ENCODE data around the gene CCS. TPM values are rescaled to one million over a fixed set of nuclear protein-coding genes. Genes with fewer than 3 reads are reported as not detected.
"Not testable (repeated sequence)": the region's sequence is repeated elsewhere in the genome, so short reads cannot be mapped to it uniquely, and the experiment has no call there.

CCS gene
- 41.1 TPM for polyA plus RNA-seq (2013, experiment 1 of 2; ENCODE audit: insufficient read length)
- polyA plus RNA-seq (2013, experiment 2 of 2; ENCODE audit: insufficient read length) = 42.0 TPM

- DNase-seq = peak; percentile 93
Observed at GRCh38 chr11:66592457-66593302, at the start of gene CCS, which contains the start of gene CCDC87. CCS (plus strand) TSS chr11:66593185; CDS start chr11:66593262, 77 bp downstream. CCDC87 (minus strand) TSS chr11:66593063; CDS start chr11:66593015, 48 bp downstream.

GRCh38 chr11:66543263-66544107 lies 49.5 kb upstream of the CCS start:
- DNase-seq = peak; percentile 63

DNA sequence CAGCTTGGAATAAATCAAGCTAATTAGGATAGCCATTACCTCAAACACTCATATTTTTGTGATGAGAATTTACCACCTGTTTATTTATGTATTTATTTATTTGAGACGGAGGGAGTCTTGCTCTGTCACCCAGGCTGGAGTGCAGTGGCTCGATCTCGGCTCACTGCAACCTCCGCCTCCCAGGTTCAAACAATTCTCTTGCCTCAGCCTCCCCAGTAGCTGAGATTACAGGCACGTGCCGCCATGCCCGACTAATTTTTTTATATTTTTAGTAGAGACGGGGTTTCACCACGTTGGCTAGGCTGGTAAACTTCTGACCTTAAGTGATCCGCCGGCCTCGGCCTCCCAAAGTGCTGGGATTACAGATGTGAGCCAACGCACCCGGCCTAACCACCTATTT lies 48.0 kb upstream of the CCS start:
- not testable (repeated sequence) for DNase-seq

DNA sequence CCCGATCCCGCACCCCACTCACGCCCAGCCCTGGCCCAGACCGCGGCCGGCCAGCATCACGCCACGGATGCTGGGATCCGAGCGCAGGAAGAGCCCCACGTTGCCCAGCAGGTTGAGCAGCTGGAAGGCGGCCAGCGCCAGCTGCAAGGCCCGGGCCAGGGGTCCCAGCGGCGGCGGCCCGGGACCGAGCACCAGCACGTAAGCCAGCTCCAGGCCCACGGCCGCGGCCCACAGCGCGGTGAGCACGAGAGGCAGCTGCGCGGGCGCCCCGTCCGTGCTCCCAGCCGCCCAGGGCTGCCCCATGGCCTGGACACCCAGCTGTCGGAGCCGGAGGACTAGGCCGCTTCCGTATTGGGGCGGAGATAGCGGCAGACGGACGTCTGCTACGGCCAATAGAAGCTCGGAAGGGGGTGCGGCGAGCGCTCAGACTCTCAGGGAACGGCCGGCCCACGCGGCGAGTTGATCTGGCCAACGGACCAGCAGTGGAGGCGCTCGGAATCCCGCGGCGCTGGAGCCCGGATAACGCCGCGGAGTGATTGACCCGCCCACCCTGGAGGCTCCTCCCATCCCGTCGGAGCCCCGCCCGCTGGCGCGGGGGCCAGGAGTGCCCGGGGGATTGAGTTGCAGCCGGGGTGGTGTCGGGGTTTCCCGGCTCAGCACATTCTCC lies 47.2 kb upstream of the CCS start, which contains the start of gene ZDHHC24:
Gene ZDHHC24, minus strand, starts transcription at position 348 of the 667 bp plus-strand sequence. Its CDS starts 45 bp downstream, at position 303.
- peak; percentile 97 for DNase-seq

DNA sequence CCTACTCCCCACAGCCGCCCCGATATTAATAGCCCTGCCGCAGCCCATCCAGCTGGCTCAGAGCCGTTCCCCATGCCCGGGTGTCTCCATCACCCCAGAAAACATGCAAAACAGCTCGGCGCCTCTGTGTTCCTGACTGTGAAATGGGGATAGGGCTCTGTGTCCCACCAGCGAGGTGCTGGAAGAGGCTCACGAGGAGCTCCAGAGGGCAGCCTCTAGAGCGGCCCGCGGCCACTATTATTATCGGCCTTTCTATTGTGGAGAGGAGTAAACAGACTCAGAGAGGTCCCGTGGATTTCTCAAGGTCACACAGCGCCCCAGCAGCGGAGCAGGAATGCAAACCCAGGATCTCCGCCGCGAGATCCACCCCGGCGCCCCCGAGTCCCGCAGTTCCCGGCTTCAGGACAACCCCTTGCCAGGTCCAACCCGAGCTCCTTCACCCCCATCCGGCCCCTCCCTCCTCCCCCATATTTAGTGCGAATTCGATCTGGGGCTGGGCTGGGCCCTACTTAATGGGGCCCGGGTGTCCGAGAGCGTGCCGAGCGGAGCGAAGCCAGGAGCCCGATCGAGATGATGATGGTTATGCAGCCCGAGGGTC lies 46.5 kb upstream of the CCS start, which contains the start of gene ACTN3:
Gene ACTN3, plus strand, starts transcription at position 536 of the 598 bp plus-strand sequence. Its CDS starts 35 bp downstream, at position 571.
- DNase-seq = peak; percentile 39

- DNase-seq = no peak
Observed at GRCh38 chr11:66546966-66547661, 45.9 kb upstream of the CCS start.

GRCh38 chr11:66547662-66548009 lies 45.3 kb upstream of the CCS start:
- no peak for DNase-seq

GRCh38 chr11:66548041-66548440 lies 44.9 kb upstream of the CCS start:
- no peak for DNase-seq

DNA sequence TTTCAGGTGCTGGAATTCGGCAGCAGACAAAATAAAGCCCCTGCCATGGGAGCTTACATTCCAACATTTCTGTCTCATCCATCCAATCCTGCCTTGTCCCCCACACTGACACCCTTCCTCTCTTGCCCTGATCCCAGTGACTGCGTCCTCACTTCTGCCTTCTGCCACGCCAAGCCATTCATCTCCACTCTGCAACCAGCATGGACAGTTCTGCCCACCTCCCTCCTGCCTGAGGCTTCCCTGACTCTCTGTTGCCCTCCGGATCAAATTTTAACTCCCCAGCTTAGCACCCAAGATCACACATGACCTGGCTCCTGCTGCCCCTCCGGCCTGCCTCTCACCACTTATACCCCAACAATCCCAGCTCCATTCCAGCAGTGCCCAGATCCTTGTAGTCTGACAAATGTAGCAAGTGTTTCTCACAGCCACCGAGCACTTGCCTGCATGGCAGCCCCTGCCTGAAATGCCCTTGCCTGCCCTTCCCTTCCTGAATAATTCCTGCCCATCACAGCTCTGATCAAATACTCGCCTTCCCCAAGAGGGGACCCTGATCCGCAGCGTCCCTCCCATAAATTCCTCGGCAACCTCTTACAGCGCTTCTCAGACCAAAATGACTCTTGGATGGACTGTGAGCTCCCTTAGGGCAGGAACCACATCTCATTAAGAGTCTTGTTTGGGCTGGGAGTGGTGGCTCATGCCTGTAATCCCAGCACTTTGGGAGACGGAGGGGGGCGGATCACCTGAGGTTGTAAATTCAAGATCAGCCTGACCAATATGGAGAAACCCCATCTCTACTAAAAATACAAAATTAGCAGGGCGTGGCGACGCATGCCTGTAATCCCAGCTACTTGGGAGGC lies 44.0 kb upstream of the CCS start:
- no peak for DNase-seq

DNA sequence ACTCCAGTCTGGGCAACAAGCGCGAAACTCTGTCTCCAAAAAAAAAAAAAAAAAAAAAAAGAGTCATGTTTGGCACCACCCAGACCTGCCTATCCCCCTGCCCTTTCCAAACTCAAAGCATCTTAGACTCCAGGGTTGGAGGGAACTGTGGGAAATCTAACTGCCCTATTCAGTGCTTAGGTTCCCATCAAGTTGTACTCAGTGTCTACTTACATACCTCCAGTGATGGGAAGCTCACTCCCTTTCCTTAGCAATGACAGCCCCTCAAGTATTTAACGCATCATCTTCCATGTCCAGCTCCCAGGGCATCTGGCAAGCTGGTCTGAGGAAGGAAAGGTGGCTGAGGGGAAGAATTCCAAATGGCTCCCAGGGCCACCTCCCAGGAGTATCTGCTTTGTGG lies 43.3 kb upstream of the CCS start:
- DNase-seq = no peak

- no peak for DNase-seq
Observed at GRCh38 chr11:66550887-66551286, 42.1 kb upstream of the CCS start.

- DNase-seq = no peak
Observed at GRCh38 chr11:66554602-66555001, 38.4 kb upstream of the CCS start.

- no peak for DNase-seq
Observed at GRCh38 chr11:66555416-66555815, 37.6 kb upstream of the CCS start.

DNA sequence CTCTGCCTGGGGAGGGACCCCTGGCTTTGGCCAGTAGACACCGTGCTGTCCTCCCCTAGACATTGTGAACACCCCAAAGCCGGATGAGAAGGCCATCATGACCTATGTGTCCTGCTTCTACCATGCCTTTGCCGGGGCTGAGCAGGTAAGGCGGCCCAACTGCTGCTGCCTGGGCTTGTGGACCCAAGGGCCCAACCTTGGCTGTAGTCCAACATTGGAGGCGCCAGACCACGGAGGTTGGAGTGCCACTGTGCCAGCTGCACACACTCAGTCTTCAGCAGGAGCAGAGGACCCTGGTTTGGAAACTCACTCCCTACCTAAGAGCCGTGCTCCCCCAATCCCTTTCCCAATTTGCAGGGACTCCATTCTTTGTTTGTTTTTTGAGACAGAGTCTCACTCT lies 36.9 kb upstream of the CCS start:
- DNase-seq = no peak

GRCh38 chr11:66557733-66558326 lies 35.2 kb upstream of the CCS start:
- no peak for DNase-seq

GRCh38 chr11:66559142-66559865 lies 33.7 kb upstream of the CCS start:
- DNase-seq = no peak

- no peak for DNase-seq
Observed at GRCh38 chr11:66559866-66560676, 32.9 kb upstream of the CCS start.

Data from fibroblast of skin of abdomen (primary cell).